Left ventricle myocardium inferior (tissue), 1 donor: Measurements from ENCODE around the gene SLC40A1. TPM values are rescaled to one million over a fixed set of nuclear protein-coding genes. Genes with fewer than 3 reads are reported as not detected.
"Not testable (repeated sequence)": the region's sequence is repeated elsewhere in the genome, so short reads cannot be mapped to it uniquely, and the experiment has no call there.

Experiments used
- DNase-seq: peaks from one replicate; pipeline ENCODE4 v3.0.0-alpha.2; 2020
- H3K27ac ChIP-seq: fragments of 200-600 bp; replicated peaks from 2 replicates; pipeline ENCODE4 v1.8.0; 2021
- H3K27me3 ChIP-seq: fragments of 200-600 bp; 2 replicates; pipeline ENCODE4 v1.8.0; 2021; ENCODE audit warnings: low read depth
- H3K36me3 ChIP-seq: fragments of 200-600 bp; 2 replicates; pipeline ENCODE4 v1.8.0; 2021
- H3K4me1 ChIP-seq: fragments of 200-600 bp; 2 replicates; pipeline ENCODE4 v1.8.0; 2021
- H3K4me3 ChIP-seq: fragments of 200-600 bp; 2 replicates; pipeline ENCODE4 v1.8.0; 2021; ENCODE audit warnings: mild to moderate bottlenecking, moderate library complexity
- H3K9me3 ChIP-seq: fragments of 200-600 bp; replicated peaks from 2 replicates; pipeline ENCODE4 v1.8.0; 2021
- intact Hi-C: fragments of 100-400 bp; cut with micrococcal nuclease; formaldehyde crosslinking; loops from one replicate; pipeline ENCODE4 v1.11.0; 2022
- total RNA-seq: library from RNA; stranded (reverse); fragmentation: NEBNext Ultra II Directional; extraction: Animal tissue kit (Norgen Biotek cat#: 25700); gene quantifications from one replicate; pipeline ENCODE4 v1.2.1, GENCODE V29; 2021
- TF ChIP-seq, protein P1 (sequence below): fragments of 200-600 bp; IDR thresholded peaks from 2 replicates; pipeline ENCODE4 v1.8.0; 2021; ENCODE audit warnings: antibody characterized with exemption, mild to moderate bottlenecking, borderline replicate concordance
- donor health status: DM: no; HTN: yes; CAD: no; lungs with severe emphysema.

Gene SLC40A1
- total RNA-seq, 1 donor from 2014 or later: 44.0 TPM

DNA sequence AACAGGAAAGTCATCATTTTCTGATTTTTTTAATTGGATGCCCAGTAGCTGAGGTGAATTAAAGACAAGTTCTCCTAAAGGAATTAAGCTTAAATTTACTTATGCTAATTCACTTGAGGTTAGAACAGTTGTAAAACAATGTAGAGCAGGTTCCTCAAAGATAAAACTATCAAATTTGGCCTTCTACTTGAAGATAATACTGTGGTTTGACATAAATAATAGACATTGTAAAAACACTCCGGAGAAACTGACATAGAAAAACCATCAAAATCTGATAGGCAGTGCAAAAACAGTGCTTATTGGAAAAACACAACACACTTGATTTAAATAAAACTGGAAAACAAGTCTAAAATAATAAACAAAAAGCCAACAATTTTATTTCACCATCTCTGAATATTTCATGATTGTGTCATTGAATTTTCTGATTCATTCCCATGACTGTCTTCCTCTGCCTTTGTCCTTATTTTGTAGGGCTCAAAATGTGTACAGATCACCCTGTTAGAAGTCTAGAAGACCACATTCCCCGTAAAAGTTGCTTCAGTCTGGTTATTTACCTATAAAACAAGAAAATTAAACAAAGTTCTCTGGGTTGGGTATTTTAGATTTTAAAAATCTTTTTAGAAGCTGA lies 28.3 kb upstream of the SLC40A1 start:
- Histone ChIP-seq H3K27ac (no peak overlapping the region), H3K9me3 (no peaks in the 10 kb centered on the region), H3K4me3 (no peak overlapping the region), H3K4me1 (peaks cover 30% of the 10 kb centered on the region), H3K36me3 (no peaks in the 10 kb centered on the region), H3K27me3 (no peaks in the 10 kb centered on the region)
- TF ChIP-seq, protein P1, sequence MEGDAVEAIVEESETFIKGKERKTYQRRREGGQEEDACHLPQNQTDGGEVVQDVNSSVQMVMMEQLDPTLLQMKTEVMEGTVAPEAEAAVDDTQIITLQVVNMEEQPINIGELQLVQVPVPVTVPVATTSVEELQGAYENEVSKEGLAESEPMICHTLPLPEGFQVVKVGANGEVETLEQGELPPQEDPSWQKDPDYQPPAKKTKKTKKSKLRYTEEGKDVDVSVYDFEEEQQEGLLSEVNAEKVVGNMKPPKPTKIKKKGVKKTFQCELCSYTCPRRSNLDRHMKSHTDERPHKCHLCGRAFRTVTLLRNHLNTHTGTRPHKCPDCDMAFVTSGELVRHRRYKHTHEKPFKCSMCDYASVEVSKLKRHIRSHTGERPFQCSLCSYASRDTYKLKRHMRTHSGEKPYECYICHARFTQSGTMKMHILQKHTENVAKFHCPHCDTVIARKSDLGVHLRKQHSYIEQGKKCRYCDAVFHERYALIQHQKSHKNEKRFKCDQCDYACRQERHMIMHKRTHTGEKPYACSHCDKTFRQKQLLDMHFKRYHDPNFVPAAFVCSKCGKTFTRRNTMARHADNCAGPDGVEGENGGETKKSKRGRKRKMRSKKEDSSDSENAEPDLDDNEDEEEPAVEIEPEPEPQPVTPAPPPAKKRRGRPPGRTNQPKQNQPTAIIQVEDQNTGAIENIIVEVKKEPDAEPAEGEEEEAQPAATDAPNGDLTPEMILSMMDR: no peak
- intact Hi-C loops: no loop called here
- DNase-seq: no peak

DNA sequence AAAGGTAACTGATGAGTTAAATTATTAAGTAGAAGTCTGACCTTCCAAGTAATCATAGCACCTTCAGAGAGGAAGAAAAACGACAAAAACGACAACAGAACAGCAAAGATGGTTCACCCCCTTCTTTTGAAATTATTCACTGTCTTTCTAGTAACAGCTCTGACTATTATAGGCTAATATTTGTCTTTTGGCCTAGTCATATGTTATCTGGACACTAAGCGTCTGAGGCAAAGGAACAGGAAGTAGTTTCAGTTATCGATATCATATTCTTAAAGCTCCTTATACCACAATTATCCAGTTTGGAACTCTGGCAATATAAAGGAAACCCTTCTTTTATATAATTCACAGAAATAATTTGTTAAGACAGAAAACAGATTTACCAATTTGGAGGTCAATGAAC lies 27.6 kb upstream of the SLC40A1 start:
- TF ChIP-seq, protein P1: no peak
- no peak overlapping the region for H3K27ac ChIP-seq
- no peaks in the 10 kb centered on the region for H3K9me3 ChIP-seq
- no peak overlapping the region for H3K4me3 ChIP-seq
- peaks cover 22% of the 10 kb centered on the region for H3K4me1 ChIP-seq
- DNase-seq: no peak
- H3K36me3 ChIP-seq: no peaks in the 10 kb centered on the region
- intact Hi-C loops: no loop called here
- H3K27me3 ChIP-seq: no peaks in the 10 kb centered on the region

DNA sequence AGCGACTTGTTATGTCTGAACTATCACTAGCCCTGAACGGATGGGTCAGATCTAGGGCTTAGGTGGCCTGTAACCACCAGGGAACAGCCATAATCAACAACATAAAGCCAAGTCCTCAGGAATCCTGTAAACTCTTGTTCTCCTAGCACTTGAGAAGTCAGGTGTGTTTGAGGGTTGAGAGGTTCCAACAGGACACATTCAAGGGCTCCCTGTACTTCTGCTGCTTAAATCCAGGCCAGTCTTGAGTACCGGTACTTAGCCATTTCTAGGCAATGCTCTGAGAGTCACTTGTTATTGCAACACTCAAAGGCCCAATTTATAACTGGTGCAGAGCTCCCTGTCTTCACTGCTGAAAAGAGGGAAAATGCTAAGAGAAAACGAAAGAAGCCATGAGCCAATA lies 21.6 kb upstream of the SLC40A1 start:
- Histone ChIP-seq H3K4me1 (peaks cover 8% of the 10 kb centered on the region), H3K27ac (no peak overlapping the region), H3K36me3 (no peaks in the 10 kb centered on the region), H3K4me3 (no peak overlapping the region), H3K27me3 (no peaks in the 10 kb centered on the region), H3K9me3 (no peaks in the 10 kb centered on the region)
- intact Hi-C loops: no loop called here
- DNase-seq: no peak
- TF ChIP-seq, protein P1: no peak

DNA sequence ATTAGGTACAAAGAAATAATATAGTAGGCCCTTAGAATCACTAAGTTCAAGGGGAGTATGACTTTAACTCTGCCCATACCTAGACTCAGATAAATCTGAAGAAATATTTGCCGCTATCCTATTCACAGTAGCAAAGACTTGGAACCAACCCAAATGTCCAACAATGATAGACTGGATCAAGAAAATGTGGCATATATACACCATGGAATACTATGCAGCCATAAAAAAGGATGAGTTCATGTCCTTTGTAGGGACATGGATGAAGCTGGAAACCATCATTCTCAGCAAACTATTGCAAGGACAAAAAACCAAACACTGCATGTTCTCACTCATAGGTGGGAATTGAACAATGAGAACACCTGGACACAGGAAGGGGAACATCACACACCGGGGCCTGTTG lies 21.1 kb upstream of the SLC40A1 start:
- H3K27me3 ChIP-seq, DNase-seq, H3K36me3 ChIP-seq, H3K4me1 ChIP-seq, intact Hi-C loops, H3K27ac ChIP-seq, H3K4me3 ChIP-seq, H3K9me3 ChIP-seq: not testable (repeated sequence)

DNA sequence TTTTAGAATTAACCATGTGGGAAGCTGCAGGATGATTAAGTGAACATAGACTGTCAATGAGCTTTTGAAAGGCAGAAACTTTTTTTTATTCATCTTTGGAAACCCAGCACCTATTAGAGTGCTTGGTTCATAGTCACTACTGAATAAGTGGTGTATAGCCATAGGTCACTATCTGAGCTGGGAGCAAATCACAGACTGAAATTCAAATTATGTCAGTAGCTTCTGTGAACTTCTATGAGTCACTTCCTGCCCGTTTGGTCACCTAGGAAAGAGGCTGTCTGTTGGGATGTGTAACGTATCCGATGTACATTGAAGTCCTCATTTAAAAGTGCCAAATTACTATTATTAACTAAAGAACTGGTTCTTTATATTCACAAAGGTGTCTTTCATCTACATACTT lies 20.5 kb upstream of the SLC40A1 start:
- Histone ChIP-seq H3K27ac (no peak overlapping the region), H3K36me3 (no peaks in the 10 kb centered on the region), H3K9me3 (no peaks in the 10 kb centered on the region), H3K4me3 (no peak overlapping the region), H3K27me3 (no peaks in the 10 kb centered on the region), H3K4me1 (peaks cover 8% of the 10 kb centered on the region)
- TF ChIP-seq, protein P1: no peak
- no peak for DNase-seq
- intact Hi-C loops: no loop called here

DNA sequence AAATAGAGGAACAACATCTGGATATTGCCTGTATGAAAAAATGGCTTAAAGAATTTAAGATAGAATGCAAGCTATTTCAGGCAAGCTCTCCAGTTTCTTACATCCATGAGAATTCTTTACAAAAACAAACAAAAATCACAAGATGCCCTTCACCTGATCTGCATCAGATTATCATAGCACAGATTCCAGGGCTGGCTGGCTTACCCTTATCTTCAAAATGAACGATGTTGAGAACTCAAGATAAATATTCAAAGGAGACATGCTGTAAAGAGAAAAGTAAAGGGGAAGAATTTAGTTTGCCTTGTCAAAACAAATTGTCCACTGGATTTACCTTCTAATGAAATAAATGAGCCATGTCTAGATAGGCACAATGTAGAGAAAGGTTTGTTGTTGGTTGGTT lies 18.7 kb upstream of the SLC40A1 start:
- Histone ChIP-seq H3K27me3 (no peaks in the 10 kb centered on the region), H3K27ac (no peak overlapping the region), H3K36me3 (no peaks in the 10 kb centered on the region), H3K9me3 (no peaks in the 10 kb centered on the region), H3K4me1 (peaks cover 8% of the 10 kb centered on the region), H3K4me3 (no peak overlapping the region)
- TF ChIP-seq, protein P1: no peak
- DNase-seq: no peak
- intact Hi-C loops: no loop called here
